GM23338 (cell line): ENCODE data around the gene SLFN12L. TPM values are rescaled to one million over a fixed set of nuclear protein-coding genes. Genes with fewer than 3 reads are reported as not detected.

Experiments
- ATAC-seq: fragments of 200-7000 bp; cut with Tn5 transposase; 3 replicates; pipeline ENCODE4 v1.9.1; 2020
- DNase-seq: peaks from one replicate; pipeline ENCODE4 v3.0.0-alpha.2; 2015; ENCODE audit warnings: low spot score
- H2AFZ ChIP-seq: fragments of 200-600 bp; sonication (generic); 2 replicates; pipeline ENCODE4 v1.8.0; 2016; ENCODE audit warnings: antibody characterized with exemption, mild to moderate bottlenecking, moderate library complexity
- H3F3A ChIP-seq: fragments of 200-600 bp; sonication (generic); replicated peaks from 2 replicates; pipeline ENCODE4 v1.8.0; 2017; ENCODE audit warnings: antibody characterized with exemption, mixed run types, low read depth
- H3K27ac ChIP-seq: fragments of 200-600 bp; sonication (generic); 2 replicates; pipeline ENCODE4 v1.6.1; 2016; ENCODE audit warnings: low read depth
- H3K27me3 ChIP-seq: fragments of 200-600 bp; sonication (generic); 2 replicates; pipeline ENCODE4 v1.8.0; 2016; ENCODE audit warnings: mild to moderate bottlenecking, mixed run types, moderate library complexity; ENCODE audit not compliant: insufficient read depth
- H3K36me3 ChIP-seq: fragments of 200-600 bp; sonication (generic); 2 replicates; pipeline ENCODE4 v1.8.0; 2016; ENCODE audit warnings: mild to moderate bottlenecking; ENCODE audit not compliant: insufficient read depth
- H3K4me1 ChIP-seq: fragments of 200-600 bp; sonication (generic); 2 replicates; pipeline ENCODE4 v1.8.0; 2016; ENCODE audit warnings: mild to moderate bottlenecking, moderate library complexity; ENCODE audit not compliant: insufficient read depth
- H3K4me2 ChIP-seq: fragments of 200-600 bp; sonication (generic); 2 replicates; pipeline ENCODE4 v1.7.1; 2017; ENCODE audit warnings: mixed run types
- H3K4me3 ChIP-seq: fragments of 200-600 bp; sonication (generic); 2 replicates; pipeline ENCODE4 v1.6.1; 2016; ENCODE audit warnings: mixed run types
- H3K79me2 ChIP-seq: fragments of 200-600 bp; sonication (generic); replicated peaks from 2 replicates; pipeline ENCODE4 v1.8.0; 2017; ENCODE audit warnings: mild to moderate bottlenecking; ENCODE audit not compliant: insufficient read depth
- H3K9me2 ChIP-seq: fragments of 200-600 bp; sonication (generic); 2 replicates; pipeline ENCODE4 v1.8.0; 2017; ENCODE audit not compliant: insufficient read depth
- H4K20me1 ChIP-seq: fragments of 200-600 bp; sonication (generic); replicated peaks from 2 replicates; pipeline ENCODE4 v1.8.0; 2017; ENCODE audit warnings: mild to moderate bottlenecking; ENCODE audit not compliant: insufficient read depth
- H3K27ac Mint-ChIP-seq: 2 replicates; pipeline ENCODE4 v1.8.0; 2020; ENCODE audit warnings: inconsistent platforms, mild to moderate bottlenecking, moderate library complexity, mixed read lengths
- H3K27me3 Mint-ChIP-seq: 3 replicates; pipeline ENCODE4 v1.8.0; 2022; ENCODE audit warnings: low read depth, mild to moderate bottlenecking, moderate library complexity, mixed read lengths, inconsistent platforms; ENCODE audit not compliant: insufficient read depth, poor library complexity
- H3K36me3 Mint-ChIP-seq: 3 replicates; pipeline ENCODE4 v1.8.0; 2021; ENCODE audit warnings: low read depth, mild to moderate bottlenecking, inconsistent platforms, moderate library complexity, mixed read lengths
- H3K4me1 Mint-ChIP-seq: 3 replicates; pipeline ENCODE4 v1.8.0; 2020; ENCODE audit warnings: mild to moderate bottlenecking, inconsistent platforms, mixed read lengths
- H3K4me3 Mint-ChIP-seq: 3 replicates; pipeline ENCODE4 v1.8.0; 2021; ENCODE audit warnings: moderate library complexity, mild to moderate bottlenecking, inconsistent platforms, mixed read lengths
- H3K9me3 Mint-ChIP-seq: 3 replicates; pipeline ENCODE4 v1.8.0; 2020; ENCODE audit warnings: moderate library complexity, mild to moderate bottlenecking, inconsistent platforms, mixed read lengths
- CREB1 ChIP-seq: fragments of 250-450 bp; sonication (Bioruptor Pico); IDR thresholded peaks from 2 replicates; pipeline ENCODE4 v1.5.0; 2020; ENCODE audit warnings: low read depth, mild to moderate bottlenecking, moderate library complexity
- CTCF ChIP-seq, 2 experiments: fragments of 200-600 bp in 1 of 2; sonication (generic) in 1 of 2; conservative IDR thresholded peaks; 2 replicates each; pipeline versions ENCODE4 v1.5.1 to v1.6.1; 2016 to 2017; ENCODE audit warnings: antibody characterized with exemption in 2 of 2, low read depth in 2 of 2, mild to moderate bottlenecking in 2 of 2, moderate library complexity in 1 of 2
- ETS1 ChIP-seq: IDR thresholded peaks from 2 replicates; pipeline ENCODE4 v1.6.1; 2016; ENCODE audit warnings: antibody characterized with exemption
- EZH2 ChIP-seq: fragments of 200-600 bp; sonication (generic); IDR thresholded peaks from one replicate; pipeline ENCODE4 v1.8.0; 2017; ENCODE audit warnings: antibody characterized with exemption, mild to moderate bottlenecking, low read depth; ENCODE audit not compliant: unreplicated experiment
- EZH2phosphoT487 ChIP-seq: fragments of 200-600 bp; sonication (generic); IDR thresholded peaks from one replicate; pipeline ENCODE4 v1.8.1; 2018; ENCODE audit warnings: antibody characterized with exemption; ENCODE audit not compliant: unreplicated experiment
- JUNB ChIP-seq: IDR thresholded peaks from one replicate; pipeline ENCODE4 v1.6.1; 2016; ENCODE audit warnings: antibody characterized with exemption; ENCODE audit not compliant: unreplicated experiment
- NANOG ChIP-seq: IDR thresholded peaks from 2 replicates; pipeline ENCODE4 v1.6.1; 2016; ENCODE audit warnings: antibody characterized with exemption, borderline replicate concordance
- POLR2AphosphoS5 ChIP-seq: IDR thresholded peaks from 2 replicates; pipeline ENCODE4 v1.6.1; 2016; ENCODE audit warnings: antibody characterized with exemption, low read depth
- REST ChIP-seq: IDR thresholded peaks from one replicate; pipeline ENCODE4 v1.6.1; 2018; ENCODE audit warnings: antibody characterized with exemption; ENCODE audit not compliant: unreplicated experiment
- STAT1 ChIP-seq: IDR thresholded peaks from one replicate; pipeline ENCODE4 v1.6.1; 2016; ENCODE audit warnings: antibody characterized with exemption; ENCODE audit not compliant: unreplicated experiment
- ZNF114 ChIP-seq: fragments of 250-450 bp; sonication (Bioruptor Pico); IDR thresholded peaks from 2 replicates; pipeline ENCODE4 v1.5.0; 2020; ENCODE audit warnings: mild to moderate bottlenecking, moderate library complexity
- ZNF331 ChIP-seq: fragments of 250-450 bp; sonication (Bioruptor Pico); IDR thresholded peaks from 2 replicates; pipeline ENCODE4 v1.5.0; 2020; ENCODE audit warnings: low read depth, mild to moderate bottlenecking, moderate library complexity
- polyA plus RNA-seq: library from polyadenylated mRNA; unstranded; fragments of >200 nt; fragmentation: Nextera tagmentation; extraction: Ambion mirVana; gene quantifications from 2 replicates; pipeline ENCODE4 v1.2.1, GENCODE V29; 2016
- total RNA-seq: library from RNA; depleted of rRNA; stranded (reverse); fragments of >200 nt; shearing (Covaris generic); gene quantifications from 2 replicates; pipeline ENCODE4 v1.2.3, GENCODE V29; 2014
- TF ChIP-seq, protein P1 (sequence below): fragments of 250-450 bp; sonication (Bioruptor Pico); IDR thresholded peaks from 2 replicates; pipeline ENCODE4 v1.5.0; 2020; ENCODE audit warnings: mild to moderate bottlenecking, moderate library complexity

The SLFN12L gene
- total and polyA plus RNA-seq, 2 experiments from 2014 or later, result not detected

GRCh38 chr17:35523296-35523695, 14.2 kb downstream of the SLFN12L start:
- no peaks in the 10 kb centered on the region for H3K36me3 ChIP-seq
- H3K79me2 ChIP-seq, result no peaks in the 10 kb centered on the region
- H4K20me1 ChIP-seq, result no peaks in the 10 kb centered on the region
- no peaks in the 10 kb centered on the region for H3K4me1 ChIP-seq
- H3K27ac Mint-ChIP-seq, result no peak overlapping the region
- no peaks in the 10 kb centered on the region; the same call in 2 of the 3 replicates for H3K9me3 Mint-ChIP-seq
- H3K36me3 Mint-ChIP-seq, result no peaks in the 10 kb centered on the region
- peaks cover 17% of the 10 kb centered on the region; the same call in 1 of the 2 replicates for H3K27me3 ChIP-seq
- H3F3A ChIP-seq, result no peaks in the 10 kb centered on the region
- no peak overlapping the region for H2AFZ ChIP-seq
- no peak overlapping the region for H3K27ac ChIP-seq
- H3K27me3 Mint-ChIP-seq, result peaks cover 7% of the 10 kb centered on the region
- TF ChIP-seq EZH2phosphoT487, result no peak
- TF ChIP-seq POLR2AphosphoS5, result no peak
- TF ChIP-seq, protein P1, sequence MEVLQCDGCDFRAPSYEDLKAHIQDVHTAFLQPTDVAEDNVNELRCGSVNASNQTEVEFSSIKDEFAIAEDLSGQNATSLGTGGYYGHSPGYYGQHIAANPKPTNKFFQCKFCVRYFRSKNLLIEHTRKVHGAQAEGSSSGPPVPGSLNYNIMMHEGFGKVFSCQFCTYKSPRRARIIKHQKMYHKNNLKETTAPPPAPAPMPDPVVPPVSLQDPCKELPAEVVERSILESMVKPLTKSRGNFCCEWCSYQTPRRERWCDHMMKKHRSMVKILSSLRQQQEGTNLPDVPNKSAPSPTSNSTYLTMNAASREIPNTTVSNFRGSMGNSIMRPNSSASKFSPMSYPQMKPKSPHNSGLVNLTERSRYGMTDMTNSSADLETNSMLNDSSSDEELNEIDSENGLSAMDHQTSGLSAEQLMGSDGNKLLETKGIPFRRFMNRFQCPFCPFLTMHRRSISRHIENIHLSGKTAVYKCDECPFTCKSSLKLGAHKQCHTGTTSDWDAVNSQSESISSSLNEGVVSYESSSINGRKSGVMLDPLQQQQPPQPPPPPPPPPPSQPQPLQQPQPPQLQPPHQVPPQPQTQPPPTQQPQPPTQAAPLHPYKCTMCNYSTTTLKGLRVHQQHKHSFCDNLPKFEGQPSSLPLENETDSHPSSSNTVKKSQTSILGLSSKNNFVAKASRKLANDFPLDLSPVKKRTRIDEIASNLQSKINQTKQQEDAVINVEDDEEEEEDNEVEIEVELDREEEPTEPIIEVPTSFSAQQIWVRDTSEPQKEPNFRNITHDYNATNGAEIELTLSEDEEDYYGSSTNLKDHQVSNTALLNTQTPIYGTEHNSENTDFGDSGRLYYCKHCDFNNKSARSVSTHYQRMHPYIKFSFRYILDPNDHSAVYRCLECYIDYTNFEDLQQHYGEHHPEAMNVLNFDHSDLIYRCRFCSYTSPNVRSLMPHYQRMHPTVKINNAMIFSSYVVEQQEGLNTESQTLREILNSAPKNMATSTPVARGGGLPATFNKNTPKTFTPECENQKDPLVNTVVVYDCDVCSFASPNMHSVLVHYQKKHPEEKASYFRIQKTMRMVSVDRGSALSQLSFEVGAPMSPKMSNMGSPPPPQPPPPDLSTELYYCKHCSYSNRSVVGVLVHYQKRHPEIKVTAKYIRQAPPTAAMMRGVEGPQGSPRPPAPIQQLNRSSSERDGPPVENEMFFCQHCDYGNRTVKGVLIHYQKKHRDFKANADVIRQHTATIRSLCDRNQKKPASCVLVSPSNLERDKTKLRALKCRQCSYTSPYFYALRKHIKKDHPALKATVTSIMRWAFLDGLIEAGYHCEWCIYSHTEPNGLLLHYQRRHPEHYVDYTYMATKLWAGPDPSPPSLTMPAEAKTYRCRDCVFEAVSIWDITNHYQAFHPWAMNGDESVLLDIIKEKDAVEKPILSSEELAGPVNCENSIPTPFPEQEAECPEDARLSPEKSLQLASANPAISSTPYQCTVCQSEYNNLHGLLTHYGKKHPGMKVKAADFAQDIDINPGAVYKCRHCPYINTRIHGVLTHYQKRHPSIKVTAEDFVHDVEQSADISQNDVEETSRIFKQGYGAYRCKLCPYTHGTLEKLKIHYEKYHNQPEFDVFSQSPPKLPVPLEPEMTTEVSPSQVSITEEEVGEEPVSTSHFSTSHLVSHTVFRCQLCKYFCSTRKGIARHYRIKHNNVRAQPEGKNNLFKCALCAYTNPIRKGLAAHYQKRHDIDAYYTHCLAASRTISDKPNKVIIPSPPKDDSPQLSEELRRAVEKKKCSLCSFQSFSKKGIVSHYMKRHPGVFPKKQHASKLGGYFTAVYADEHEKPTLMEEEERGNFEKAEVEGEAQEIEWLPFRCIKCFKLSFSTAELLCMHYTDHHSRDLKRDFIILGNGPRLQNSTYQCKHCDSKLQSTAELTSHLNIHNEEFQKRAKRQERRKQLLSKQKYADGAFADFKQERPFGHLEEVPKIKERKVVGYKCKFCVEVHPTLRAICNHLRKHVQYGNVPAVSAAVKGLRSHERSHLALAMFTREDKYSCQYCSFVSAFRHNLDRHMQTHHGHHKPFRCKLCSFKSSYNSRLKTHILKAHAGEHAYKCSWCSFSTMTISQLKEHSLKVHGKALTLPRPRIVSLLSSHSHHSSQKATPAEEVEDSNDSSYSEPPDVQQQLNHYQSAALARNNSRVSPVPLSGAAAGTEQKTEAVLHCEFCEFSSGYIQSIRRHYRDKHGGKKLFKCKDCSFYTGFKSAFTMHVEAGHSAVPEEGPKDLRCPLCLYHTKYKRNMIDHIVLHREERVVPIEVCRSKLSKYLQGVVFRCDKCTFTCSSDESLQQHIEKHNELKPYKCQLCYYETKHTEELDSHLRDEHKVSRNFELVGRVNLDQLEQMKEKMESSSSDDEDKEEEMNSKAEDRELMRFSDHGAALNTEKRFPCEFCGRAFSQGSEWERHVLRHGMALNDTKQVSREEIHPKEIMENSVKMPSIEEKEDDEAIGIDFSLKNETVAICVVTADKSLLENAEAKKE (CRISPR knock-in tag), result no peak
- TF ChIP-seq JUNB, result no peak
- no peak for TF ChIP-seq ZNF331 (CRISPR knock-in tag)
- TF ChIP-seq EZH2, result no peak
- no peak for TF ChIP-seq CTCF (conservative IDR thresholded peaks at IDR 0.05; ENCODE audit: low read depth in 2 of 2)
- no peak for TF ChIP-seq ETS1
- no peak for TF ChIP-seq REST
- no peak for TF ChIP-seq CREB1 (CRISPR knock-in tag)
- TF ChIP-seq ZNF114 (CRISPR knock-in tag), result no peak
- no peak for TF ChIP-seq NANOG
- TF ChIP-seq STAT1, result no peak
- no peak overlapping the region for H3K4me3 Mint-ChIP-seq
- H3K4me1 Mint-ChIP-seq, result peaks cover 8% of the 10 kb centered on the region; the same call in 2 of the 3 replicates
- no peak overlapping the region for H3K4me3 ChIP-seq
- H3K9me2 ChIP-seq, result no peaks in the 10 kb centered on the region
- DNase-seq, result no peak
- H3K4me2 ChIP-seq, result no peak overlapping the region
- no peak for ATAC-seq
